ENCODE measurements around the gene CEP131.
A peak's percentile ranks its signal among the peaks of the same experiment; 100 is the strongest.

The CEP131 gene

GRCh38 chr17:81251094-81251708, 28.4 kb upstream of the CEP131 start:
- no peak for DNase-seq

- DNase-seq = no peak
Observed at GRCh38 chr17:81250286-81251093, 27.7 kb upstream of the CEP131 start.

GRCh38 chr17:81249223-81250040, 26.7 kb upstream of the CEP131 start:
- DNase-seq = no peak

- DNase-seq = no peak
Observed at GRCh38 chr17:81248649-81249048, 25.9 kb upstream of the CEP131 start.

- no peak for DNase-seq
Observed at GRCh38 chr17:81247339-81247990, 24.7 kb upstream of the CEP131 start.

GRCh38 chr17:81246679-81247338, 24.0 kb upstream of the CEP131 start:
- no peak for DNase-seq

GRCh38 chr17:81246343-81246670, 23.5 kb upstream of the CEP131 start:
- DNase-seq = no peak

GRCh38 chr17:81245665-81246342, 23.0 kb upstream of the CEP131 start:
- no peak for DNase-seq

GRCh38 chr17:81245024-81245664, 22.4 kb upstream of the CEP131 start:
- no peak for DNase-seq

GRCh38 chr17:81244358-81245023, 21.7 kb upstream of the CEP131 start:
- DNase-seq = no peak

GRCh38 chr17:81243333-81243664, 20.5 kb upstream of the CEP131 start:
- DNase-seq = no peak

GRCh38 chr17:81242421-81243332, 19.9 kb upstream of the CEP131 start:
- DNase-seq = no peak

GRCh38 chr17:81241648-81242420, 19.1 kb upstream of the CEP131 start:
- no peak for DNase-seq

GRCh38 chr17:81241203-81241602, 18.4 kb upstream of the CEP131 start:
- no peak for DNase-seq

GRCh38 chr17:81240761-81241160, 18.0 kb upstream of the CEP131 start:
- no peak for DNase-seq

- DNase-seq = no peak
Observed at GRCh38 chr17:81239714-81240555, 17.2 kb upstream of the CEP131 start.

GRCh38 chr17:81238815-81239713, 16.3 kb upstream of the CEP131 start, which contains the start of the genes NDUFAF8 and TEPSIN:
Gene NDUFAF8, plus strand, starts transcription at chr17:81239318. Its CDS starts 46 bp downstream, at chr17:81239364.
Gene TEPSIN, minus strand, starts transcription at chr17:81239055. Its CDS starts 22 bp downstream, at chr17:81239033.
- DNase-seq = peak; percentile 97
